ENCODE results near the gene LDLRAD3.

LDLRAD3 gene

GRCh38 chr11:36216061-36216615 lies 272.3 kb downstream of the LDLRAD3 start:
- no peak for DNase-seq (ENCODE audit: low read depth, low spot score)
- H3K27ac ChIP-seq, result no peak overlapping the region

GRCh38 chr11:36218283-36218921 lies 274.5 kb downstream of the LDLRAD3 start:
- no peak overlapping the region for H3K27ac ChIP-seq
- no peak for DNase-seq (ENCODE audit: low read depth, low spot score)

- no peak overlapping the region for H3K27ac ChIP-seq
- DNase-seq (ENCODE audit: low read depth, low spot score), result no peak
Measured at GRCh38 chr11:36219996-36220395, 276.1 kb downstream of the LDLRAD3 start.

DNA sequence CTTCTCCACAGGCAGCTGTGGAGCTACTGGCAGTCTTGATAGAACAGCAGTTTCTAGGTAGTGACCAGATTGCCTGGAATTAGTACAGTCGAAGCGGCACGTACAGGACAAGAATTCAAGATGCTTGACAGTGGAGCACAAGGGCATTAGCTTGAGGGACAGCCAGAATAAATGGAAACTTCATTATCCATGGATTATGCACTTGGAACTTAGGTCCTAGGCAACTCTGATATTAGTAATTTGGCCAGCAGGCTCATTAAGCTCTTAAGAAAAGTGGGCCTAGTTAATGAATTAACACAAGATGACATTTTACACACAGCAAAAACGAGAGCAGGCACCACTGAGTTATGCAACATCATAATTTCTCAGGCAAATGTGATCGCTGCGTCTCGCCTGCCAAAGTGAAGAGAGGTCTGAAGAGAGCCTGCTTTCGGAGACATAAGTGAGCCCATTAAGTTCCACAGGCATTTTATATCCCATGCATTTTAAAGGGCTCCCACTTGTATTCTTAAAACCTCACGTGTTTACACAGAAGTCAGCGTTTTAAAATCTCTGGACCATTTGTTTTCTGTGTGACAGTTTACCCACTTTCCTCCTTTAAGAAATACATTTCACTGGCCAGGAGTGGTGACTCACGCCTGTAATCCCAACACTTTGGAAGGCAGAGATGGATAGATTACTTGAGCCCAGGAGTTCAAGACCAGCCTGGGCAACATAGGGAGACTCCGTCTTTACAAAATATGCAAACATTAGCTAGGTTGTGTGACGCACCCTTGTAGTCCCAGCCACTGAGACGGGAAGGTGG lies 279.2 kb downstream of the LDLRAD3 start:
- DNase-seq (ENCODE audit: low read depth, low spot score), result no peak
- no peak overlapping the region for H3K27ac ChIP-seq

GRCh38 chr11:36224209-36224882 lies 280.5 kb downstream of the LDLRAD3 start:
- H3K27ac ChIP-seq, result no peak overlapping the region
- DNase-seq (ENCODE audit: low read depth, low spot score), result no peak

DNA sequence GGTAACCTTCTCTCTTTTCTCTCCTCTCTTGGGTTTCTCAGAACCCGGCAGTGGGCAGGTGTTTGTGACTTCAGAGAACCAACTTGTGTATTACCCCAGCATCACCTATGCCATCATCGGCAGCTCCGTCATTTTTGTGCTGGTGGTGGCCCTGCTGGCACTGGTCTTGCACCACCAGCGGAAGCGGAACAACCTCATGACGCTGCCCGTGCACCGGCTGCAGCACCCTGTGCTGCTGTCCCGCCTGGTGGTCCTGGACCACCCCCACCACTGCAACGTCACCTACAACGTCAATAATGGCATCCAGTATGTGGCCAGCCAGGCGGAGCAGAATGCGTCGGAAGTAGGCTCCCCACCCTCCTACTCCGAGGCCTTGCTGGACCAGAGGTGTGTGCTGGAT lies 283.2 kb downstream of the LDLRAD3 start:
- no peak for DNase-seq (ENCODE audit: low read depth, low spot score)
- no peak overlapping the region for H3K27ac ChIP-seq

GRCh38 chr11:36228689-36229088 lies 284.8 kb downstream of the LDLRAD3 start:
- H3K27ac ChIP-seq, result no peak overlapping the region
- DNase-seq (ENCODE audit: low read depth, low spot score), result no peak

GRCh38 chr11:36229091-36229705 lies 285.3 kb downstream of the LDLRAD3 start:
- no peak for DNase-seq (ENCODE audit: low read depth, low spot score)

DNA sequence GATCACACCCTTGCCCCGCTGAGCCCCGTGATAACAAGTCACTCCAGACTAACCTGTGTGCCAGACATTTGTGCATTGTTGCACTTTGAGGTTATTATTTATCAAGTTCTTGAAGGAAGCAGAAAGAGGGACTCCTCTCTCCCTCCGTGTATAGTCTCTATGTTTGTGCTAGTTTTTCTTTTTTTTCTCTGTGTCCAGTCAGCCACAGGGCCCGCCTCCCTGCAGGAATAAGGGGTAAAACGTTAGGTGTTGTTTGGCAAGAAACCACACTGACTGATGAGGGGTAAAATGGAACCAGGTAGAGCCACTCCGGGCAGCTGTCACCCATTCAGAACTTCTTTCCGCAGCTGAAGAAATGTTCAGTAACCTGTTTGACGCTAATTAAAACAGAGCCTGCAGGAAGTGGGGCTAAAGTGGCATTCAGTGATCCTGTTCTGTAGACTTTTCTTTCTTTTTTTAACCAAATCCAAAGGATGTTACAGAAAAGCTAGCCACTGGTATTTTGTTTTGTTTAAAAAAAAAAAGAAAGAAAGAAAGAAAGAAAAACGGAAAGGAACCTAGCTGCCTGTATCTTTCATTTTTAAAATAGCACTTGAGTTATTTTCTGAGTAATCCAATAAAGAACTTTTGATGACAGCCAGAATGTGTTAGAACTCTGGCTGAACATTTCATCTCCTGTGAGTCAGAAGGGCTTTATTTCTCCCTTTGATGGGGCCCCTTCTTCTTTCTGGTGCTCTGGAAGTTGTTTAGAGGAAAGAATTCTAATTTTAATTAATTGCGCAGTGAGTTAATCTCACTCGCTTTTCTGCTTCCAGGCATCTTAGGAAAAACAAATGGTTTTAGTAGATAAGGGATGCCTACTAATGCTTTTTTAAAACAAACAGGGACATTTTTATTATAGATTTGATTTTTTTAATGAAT lies 287.2 kb downstream of the LDLRAD3 start:
- no peak for DNase-seq (ENCODE audit: low read depth, low spot score)
- no peak overlapping the region for H3K27ac ChIP-seq

More at GRCh38 chr11:36229091-36229705, 285.3 kb downstream of the LDLRAD3 start:
- H3K27ac ChIP-seq, result no peak overlapping the region

GRCh38 chr11:36233204-36233603 lies 289.3 kb downstream of the LDLRAD3 start:
- no peak overlapping the region for H3K27ac ChIP-seq
- no peak for DNase-seq (ENCODE audit: low read depth, low spot score)

DNA sequence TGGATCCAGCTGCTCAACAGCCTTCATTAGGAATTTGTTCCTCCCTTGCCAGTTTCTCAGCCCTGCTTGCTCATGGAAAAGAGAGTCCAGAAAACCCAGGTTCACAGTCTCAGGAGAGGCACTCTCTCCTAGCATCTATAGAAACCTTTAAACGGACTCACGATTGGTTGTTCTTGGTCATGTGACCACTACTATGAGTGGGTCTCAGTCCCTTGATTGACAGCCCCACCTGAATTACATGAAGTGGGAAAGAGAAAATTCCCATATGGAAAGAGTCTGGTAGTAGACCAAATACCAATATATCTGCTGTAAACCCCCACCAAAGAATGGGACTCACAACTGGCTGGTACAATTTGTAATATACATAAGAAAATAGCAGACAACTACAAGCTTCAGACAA lies 291.0 kb downstream of the LDLRAD3 start:
- H3K27ac ChIP-seq, result no peak overlapping the region
- DNase-seq (ENCODE audit: low read depth, low spot score), result no peak

- no peak overlapping the region for H3K27ac ChIP-seq
- no peak for DNase-seq (ENCODE audit: low read depth, low spot score)
Measured at GRCh38 chr11:36235750-36236149, 291.9 kb downstream of the LDLRAD3 start.

- no peak for DNase-seq (ENCODE audit: low read depth, low spot score)
- H3K27ac ChIP-seq, result no peak overlapping the region
Measured at GRCh38 chr11:36237391-36237790, 293.5 kb downstream of the LDLRAD3 start.

DNA sequence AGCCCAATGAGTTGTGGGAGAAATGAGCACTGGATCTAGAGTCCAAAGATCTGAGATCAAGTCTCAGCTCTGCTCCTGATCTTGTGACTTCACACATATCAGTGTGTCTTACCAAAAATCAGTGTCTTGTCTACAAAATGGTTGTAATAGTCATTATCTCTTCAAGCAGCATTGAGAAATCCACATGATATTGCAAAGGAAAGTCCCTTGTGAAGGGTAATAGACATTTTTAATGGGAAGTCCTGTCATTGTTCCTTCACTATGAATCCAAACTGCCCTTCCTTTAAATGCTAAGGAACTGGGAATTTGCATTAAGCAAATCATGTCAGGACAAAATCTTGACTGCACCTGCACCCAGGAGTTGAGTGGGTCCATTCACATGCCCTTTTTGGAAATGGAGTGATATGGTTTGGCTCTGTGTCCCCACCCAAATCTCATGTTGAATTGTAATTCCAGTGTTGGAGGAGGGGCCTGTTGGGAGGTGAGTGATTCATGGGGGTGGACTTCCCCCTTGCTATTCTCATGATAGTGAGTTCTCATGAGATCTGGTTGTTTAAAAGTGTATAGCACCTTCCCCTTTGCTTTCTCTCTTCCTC lies 294.3 kb downstream of the LDLRAD3 start:
- DNase-seq (ENCODE audit: low read depth, low spot score), result no peak
- no peak overlapping the region for H3K27ac ChIP-seq

GRCh38 chr11:36238881-36239280 lies 295.0 kb downstream of the LDLRAD3 start:
- no peak for DNase-seq (ENCODE audit: low read depth, low spot score)
- H3K27ac ChIP-seq, result no peak overlapping the region

DNA sequence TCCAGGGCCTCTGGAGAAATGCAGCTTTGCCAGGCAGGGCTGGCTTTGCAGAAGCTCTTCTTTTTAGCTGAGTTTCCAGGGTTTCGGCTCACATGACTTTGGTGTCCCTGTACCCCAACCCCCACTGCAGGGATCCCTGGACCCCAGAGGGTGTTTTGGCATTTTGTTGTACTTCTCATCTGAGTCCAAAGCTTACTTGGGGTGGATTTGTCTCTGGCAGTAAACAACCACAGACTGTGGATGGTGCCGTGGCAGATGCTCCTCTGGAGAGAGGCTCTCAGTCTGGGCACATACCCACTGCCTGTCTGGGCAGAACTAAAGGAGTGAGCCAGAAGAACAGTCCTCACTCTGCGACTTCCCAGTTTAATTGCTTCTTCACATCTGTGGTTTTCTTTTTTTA lies 295.8 kb downstream of the LDLRAD3 start:
- no peak overlapping the region for H3K27ac ChIP-seq
- no peak for DNase-seq (ENCODE audit: low read depth, low spot score)

DNA sequence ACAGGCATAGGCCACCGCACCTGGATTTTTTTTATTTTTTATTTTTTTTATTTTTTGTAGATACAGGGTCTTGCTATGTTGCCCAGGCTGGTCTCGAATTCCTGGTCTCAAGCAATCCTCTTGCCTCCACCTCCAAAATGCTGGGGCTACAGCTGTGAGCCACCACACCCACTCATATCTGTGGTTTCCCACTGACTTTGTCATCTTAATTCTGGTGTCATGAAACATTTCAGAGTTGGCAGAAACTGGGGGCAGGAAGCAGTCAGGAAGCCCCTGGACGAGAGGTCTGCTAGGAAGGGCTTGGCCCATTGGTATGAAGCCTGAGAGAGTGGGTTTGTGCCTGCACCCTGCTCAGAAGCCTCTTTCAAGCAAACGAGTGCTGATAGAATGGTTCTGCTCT lies 296.3 kb downstream of the LDLRAD3 start:
- no peak overlapping the region for H3K27ac ChIP-seq
- DNase-seq (ENCODE audit: low read depth, low spot score), result no peak

DNA sequence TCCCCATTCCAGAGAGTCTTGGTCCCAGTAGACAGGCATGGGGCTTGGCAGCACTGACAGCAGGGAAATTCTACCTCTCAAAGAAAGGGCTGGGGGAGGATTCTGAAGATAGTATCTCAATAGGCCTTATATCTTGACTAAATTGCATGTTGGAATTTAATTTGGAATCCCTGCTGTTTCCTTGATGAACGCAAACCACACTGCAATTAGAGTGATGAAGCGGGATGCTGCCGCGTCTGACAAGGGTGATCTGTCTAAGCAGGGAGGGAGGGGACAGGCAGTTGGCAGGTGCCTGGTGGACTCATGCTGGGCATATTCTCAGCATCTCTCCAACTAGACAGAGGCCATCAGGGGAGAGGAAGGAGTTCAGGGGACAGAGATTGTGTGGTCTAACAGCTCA lies 296.9 kb downstream of the LDLRAD3 start:
- no peak overlapping the region for H3K27ac ChIP-seq
- DNase-seq (ENCODE audit: low read depth, low spot score), result no peak

DNA sequence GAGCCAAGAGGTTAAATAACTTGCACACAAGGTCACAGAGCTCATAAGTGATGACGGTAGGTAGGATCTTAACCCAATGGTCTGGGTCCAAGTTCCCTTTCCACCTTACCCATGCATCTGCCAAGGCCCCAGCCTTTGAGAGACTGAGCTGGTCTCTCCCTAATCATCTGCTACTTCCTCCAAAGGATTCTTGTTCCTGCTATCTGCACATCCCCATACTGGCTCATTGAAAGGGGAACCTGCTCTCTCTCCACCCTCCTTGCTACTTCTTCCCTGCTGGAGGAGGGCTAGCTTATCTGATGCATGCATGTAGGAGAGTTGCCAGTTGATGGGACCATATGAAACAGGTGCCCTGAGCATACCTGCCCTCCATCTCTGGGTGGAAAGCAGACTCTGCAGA lies 297.6 kb downstream of the LDLRAD3 start:
- H3K27ac ChIP-seq, result no peak overlapping the region
- DNase-seq (ENCODE audit: low read depth, low spot score), result no peak

Measured in epithelial cell of prostate (primary cell).